ENCODE measurements around the gene DUSP22.

The DUSP22 gene

DNA sequence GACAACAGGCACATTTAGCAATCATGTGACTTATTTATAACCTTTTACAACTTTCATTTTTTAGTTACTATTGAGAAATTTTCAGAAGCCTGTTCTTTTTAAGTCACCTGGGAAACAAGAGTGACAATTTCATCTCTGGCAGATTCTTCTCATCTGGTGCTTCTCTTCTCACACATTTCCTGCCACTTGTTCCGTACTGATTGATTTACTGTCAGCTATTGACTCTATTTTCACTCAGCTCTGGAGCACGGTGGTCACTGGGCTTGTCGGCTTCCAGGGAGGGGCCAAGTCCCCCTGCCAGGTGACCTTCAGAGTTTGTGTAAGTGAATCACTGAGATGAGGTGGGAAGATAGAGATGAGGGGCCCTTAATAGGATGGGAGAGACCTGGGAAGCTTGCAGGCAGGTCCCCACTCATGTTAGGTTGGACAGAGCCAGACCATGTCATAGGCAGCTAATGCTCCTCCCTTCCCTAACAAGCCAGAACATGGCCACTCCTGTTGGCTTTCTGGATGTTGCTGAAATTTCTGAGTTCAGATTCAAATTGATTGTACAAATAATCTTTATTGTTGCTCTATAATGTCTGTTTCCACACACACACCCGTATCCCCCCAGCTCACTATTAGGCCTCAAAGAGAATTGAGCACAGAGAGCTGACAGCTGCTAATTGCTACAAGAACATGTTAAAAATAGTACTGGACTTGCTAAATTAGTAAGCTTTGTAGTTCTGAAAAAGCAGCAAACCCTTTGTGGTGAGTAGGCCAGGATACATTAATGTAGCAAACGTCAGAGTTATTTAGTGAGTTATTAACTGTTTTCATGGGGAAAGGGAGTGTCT lies 13.3 kb downstream of the DUSP22 start:
- H3K9ac ChIP-seq (ENCODE audit: low read depth, low read length), result no peak overlapping the region
- peaks cover 3% of the 10 kb centered on the region; the same call in 1 of the 2 replicates for H3K4me1 ChIP-seq (ENCODE audit: control insufficient read depth, insufficient read depth, low read length)
- H3K27me3 ChIP-seq (ENCODE audit: control insufficient read depth, insufficient read depth, low read length), result no peaks in the 10 kb centered on the region
- no peak overlapping the region for H3K27ac ChIP-seq (ENCODE audit: low read depth, low read length)
- H3K9me3 ChIP-seq (ENCODE audit: control insufficient read depth, insufficient read depth, low read length), result peaks cover 89% of the 10 kb centered on the region
- no peak overlapping the region for H3K4me3 ChIP-seq (ENCODE audit: low read depth, low read length)
- H3K36me3 ChIP-seq (ENCODE audit: control insufficient read depth, insufficient read depth, low read length), result no peaks in the 10 kb centered on the region; the same call in 1 of the 2 replicates

DNA sequence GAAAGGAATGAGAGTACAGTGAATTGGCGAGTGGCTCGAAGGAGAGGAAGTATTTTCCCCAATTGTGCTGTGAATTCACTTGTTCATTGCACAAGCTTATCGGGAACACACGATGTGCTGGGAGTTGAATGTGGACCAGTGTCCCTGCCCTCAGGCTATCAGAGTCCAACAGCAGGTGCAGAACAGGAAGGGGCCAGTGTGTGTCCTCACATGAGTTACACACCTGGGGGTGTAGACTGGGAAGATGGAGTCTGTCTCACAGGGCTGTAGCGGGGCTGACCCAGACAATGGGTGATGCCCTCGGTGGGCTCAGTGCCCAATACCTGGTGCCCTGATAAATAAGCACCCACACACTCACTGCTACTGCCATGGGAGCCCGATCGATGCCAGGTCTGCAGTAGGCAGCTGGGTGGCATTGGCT lies 14.4 kb downstream of the DUSP22 start:
- H3K36me3 ChIP-seq (ENCODE audit: control insufficient read depth, insufficient read depth, low read length), result no peaks in the 10 kb centered on the region; the same call in 1 of the 2 replicates
- no peak overlapping the region for H3K4me3 ChIP-seq (ENCODE audit: low read depth, low read length)
- no peak overlapping the region for H3K9ac ChIP-seq (ENCODE audit: low read depth, low read length)
- H3K9me3 ChIP-seq (ENCODE audit: control insufficient read depth, insufficient read depth, low read length), result peaks cover 85% of the 10 kb centered on the region
- H3K27ac ChIP-seq (ENCODE audit: low read depth, low read length), result no peak overlapping the region
- H3K4me1 ChIP-seq (ENCODE audit: control insufficient read depth, insufficient read depth, low read length), result peaks cover 3% of the 10 kb centered on the region; the same call in 1 of the 2 replicates
- no peaks in the 10 kb centered on the region for H3K27me3 ChIP-seq (ENCODE audit: control insufficient read depth, insufficient read depth, low read length)

DNA sequence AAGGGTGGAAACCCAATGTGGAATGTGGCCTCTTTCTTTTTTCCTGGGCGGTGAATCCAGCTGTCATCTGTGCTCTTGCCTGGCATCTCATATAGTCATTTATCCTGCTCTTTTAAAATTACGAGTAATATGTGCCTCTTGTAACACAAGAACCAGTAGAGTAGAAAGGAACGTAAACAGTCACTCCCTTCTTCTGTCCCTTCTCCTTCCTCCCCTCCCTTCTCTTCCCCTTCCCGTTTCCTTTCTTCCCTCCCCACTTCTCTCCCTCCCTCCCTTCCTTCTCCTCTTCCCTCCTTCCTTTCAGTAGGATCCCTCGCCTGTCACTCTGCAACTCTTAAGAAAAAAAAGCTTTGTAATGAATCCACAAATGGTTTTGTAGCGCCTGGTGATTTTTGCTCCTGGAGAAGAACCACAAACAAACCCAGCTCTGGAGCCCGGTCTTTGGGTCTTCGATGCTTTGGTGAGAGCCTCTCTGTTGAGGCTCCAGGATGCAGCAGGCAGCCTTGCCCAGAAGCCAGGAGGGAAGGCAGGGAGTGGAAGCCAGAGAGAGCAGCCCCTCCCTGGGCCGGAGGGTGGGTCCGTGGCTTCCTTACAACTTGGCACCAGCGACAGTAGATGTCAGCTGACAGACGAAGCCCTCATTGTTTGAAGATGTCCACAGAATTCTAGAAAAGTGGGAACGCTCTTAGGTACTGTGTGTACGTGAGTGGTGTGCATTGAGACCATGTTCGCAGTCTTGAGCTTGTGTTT lies 15.0 kb downstream of the DUSP22 start:
- no peaks in the 10 kb centered on the region for H3K27me3 ChIP-seq (ENCODE audit: control insufficient read depth, insufficient read depth, low read length)
- H3K9me3 ChIP-seq (ENCODE audit: control insufficient read depth, insufficient read depth, low read length), result peaks cover 86% of the 10 kb centered on the region
- H3K4me1 ChIP-seq (ENCODE audit: control insufficient read depth, insufficient read depth, low read length), result peaks cover 6% of the 10 kb centered on the region; the same call in 1 of the 2 replicates
- no peak overlapping the region for H3K9ac ChIP-seq (ENCODE audit: low read depth, low read length)
- no peaks in the 10 kb centered on the region; the same call in 1 of the 2 replicates for H3K36me3 ChIP-seq (ENCODE audit: control insufficient read depth, insufficient read depth, low read length)
- H3K4me3 ChIP-seq (ENCODE audit: low read depth, low read length), result no peak overlapping the region
- H3K27ac ChIP-seq (ENCODE audit: low read depth, low read length), result no peak overlapping the region

DNA sequence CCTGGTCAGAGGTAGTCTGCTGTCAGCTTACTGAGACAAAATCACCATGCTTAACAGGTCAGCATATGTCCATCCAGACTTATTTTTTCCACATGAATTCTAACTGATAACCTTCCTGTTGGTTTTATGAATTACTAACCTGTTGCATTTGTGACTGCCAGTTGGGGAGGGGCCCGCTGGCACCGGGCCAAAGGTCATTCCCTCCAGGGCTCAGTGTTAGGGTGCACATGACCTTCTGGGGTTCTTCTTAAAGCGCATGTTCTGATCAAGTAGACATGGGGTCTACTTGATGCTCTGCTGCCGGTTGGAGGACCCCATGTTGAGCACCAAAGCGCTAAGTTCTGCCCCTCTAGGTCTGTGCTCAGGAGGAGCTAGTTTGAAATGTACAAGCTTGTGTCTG lies 15.6 kb downstream of the DUSP22 start:
- H3K27ac ChIP-seq (ENCODE audit: low read depth, low read length), result no peak overlapping the region
- no peaks in the 10 kb centered on the region for H3K27me3 ChIP-seq (ENCODE audit: control insufficient read depth, insufficient read depth, low read length)
- no peaks in the 10 kb centered on the region; the same call in 1 of the 2 replicates for H3K36me3 ChIP-seq (ENCODE audit: control insufficient read depth, insufficient read depth, low read length)
- peaks cover 6% of the 10 kb centered on the region; the same call in 1 of the 2 replicates for H3K4me1 ChIP-seq (ENCODE audit: control insufficient read depth, insufficient read depth, low read length)
- peaks cover 82% of the 10 kb centered on the region for H3K9me3 ChIP-seq (ENCODE audit: control insufficient read depth, insufficient read depth, low read length)
- H3K9ac ChIP-seq (ENCODE audit: low read depth, low read length), result no peak overlapping the region
- H3K4me3 ChIP-seq (ENCODE audit: low read depth, low read length), result no peak overlapping the region

DNA sequence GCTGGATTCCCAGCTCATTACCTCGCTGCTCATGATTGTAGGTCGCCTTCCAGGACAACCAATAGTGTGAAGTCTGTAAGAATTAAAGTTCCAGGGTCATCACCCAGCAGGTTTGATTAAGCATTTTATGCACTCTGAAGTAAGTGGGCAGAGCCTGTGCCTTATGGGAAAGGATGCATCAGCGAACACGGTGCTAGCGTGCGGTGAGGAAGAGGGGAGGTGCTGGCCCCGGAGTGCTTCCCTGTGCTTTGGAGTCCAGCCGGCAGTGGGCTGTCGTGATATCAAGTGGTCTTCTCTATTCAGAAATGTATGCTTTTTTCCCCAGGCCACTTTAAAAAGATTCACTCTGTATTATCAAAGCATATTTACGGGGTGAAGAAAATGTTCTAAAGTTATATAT lies 16.0 kb downstream of the DUSP22 start:
- Histone ChIP-seq H3K4me3 (ENCODE audit: low read depth, low read length) (no peak overlapping the region), H3K9ac (ENCODE audit: low read depth, low read length) (no peak overlapping the region), H3K27ac (ENCODE audit: low read depth, low read length) (no peak overlapping the region), H3K4me1 (ENCODE audit: control insufficient read depth, insufficient read depth, low read length) (peaks cover 6% of the 10 kb centered on the region; the same call in 1 of the 2 replicates), H3K36me3 (ENCODE audit: control insufficient read depth, insufficient read depth, low read length) (no peaks in the 10 kb centered on the region; the same call in 1 of the 2 replicates), H3K27me3 (ENCODE audit: control insufficient read depth, insufficient read depth, low read length) (no peaks in the 10 kb centered on the region), H3K9me3 (ENCODE audit: control insufficient read depth, insufficient read depth, low read length) (peaks cover 81% of the 10 kb centered on the region)

DNA sequence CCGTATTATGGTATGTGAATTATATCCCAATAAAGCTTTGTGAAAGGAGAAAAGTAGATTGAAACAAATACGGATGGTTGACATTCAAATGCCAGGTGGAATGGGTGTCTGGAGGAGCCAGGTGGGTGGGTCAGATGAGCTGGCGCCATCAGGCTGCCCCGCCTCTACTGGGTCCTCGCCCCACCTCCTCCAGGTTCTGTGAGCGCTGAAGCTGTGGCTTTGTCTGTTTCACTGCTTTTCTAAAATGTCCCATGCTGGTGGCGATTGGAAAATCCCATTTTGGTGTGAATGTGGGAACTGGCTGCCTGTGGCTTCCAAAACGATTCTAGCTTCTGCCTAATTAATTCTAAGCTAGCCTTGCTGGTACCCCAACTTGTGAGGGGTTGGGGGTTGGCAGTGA lies 16.5 kb downstream of the DUSP22 start:
- Histone ChIP-seq H3K9me3 (ENCODE audit: control insufficient read depth, insufficient read depth, low read length) (peaks cover 81% of the 10 kb centered on the region), H3K36me3 (ENCODE audit: control insufficient read depth, insufficient read depth, low read length) (no peaks in the 10 kb centered on the region; the same call in 1 of the 2 replicates), H3K9ac (ENCODE audit: low read depth, low read length) (no peak overlapping the region), H3K27me3 (ENCODE audit: control insufficient read depth, insufficient read depth, low read length) (no peaks in the 10 kb centered on the region), H3K4me3 (ENCODE audit: low read depth, low read length) (no peak overlapping the region), H3K27ac (ENCODE audit: low read depth, low read length) (no peak overlapping the region), H3K4me1 (ENCODE audit: control insufficient read depth, insufficient read depth, low read length) (peaks cover 6% of the 10 kb centered on the region; the same call in 1 of the 2 replicates)

DNA sequence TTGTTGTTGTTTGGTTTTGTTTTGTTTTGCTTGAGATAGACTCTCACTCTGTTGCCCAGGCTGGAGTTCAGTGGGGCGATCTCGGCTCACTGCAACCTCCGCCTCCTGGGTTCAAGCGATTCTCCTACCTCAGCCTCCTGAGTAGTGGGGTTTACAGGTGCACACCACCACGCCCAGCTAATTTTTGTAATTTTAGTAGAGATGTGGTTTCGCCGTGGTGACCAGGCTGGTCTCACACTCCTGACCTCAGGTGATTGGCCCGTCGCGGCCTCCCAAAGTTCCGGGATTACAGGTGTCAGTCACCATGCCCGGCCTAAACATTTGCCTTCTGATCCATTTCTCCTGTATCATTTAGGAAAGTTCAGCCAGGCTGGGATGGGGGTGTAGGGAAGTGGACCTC lies 17.7 kb downstream of the DUSP22 start:
- no peaks in the 10 kb centered on the region for H3K27me3 ChIP-seq (ENCODE audit: control insufficient read depth, insufficient read depth, low read length)
- no peak overlapping the region for H3K27ac ChIP-seq (ENCODE audit: low read depth, low read length)
- H3K4me3 ChIP-seq (ENCODE audit: low read depth, low read length), result no peak overlapping the region
- H3K9me3 ChIP-seq (ENCODE audit: control insufficient read depth, insufficient read depth, low read length), result peaks cover 81% of the 10 kb centered on the region
- peaks cover 14% of the 10 kb centered on the region for H3K4me1 ChIP-seq (ENCODE audit: control insufficient read depth, insufficient read depth, low read length)
- H3K36me3 ChIP-seq (ENCODE audit: control insufficient read depth, insufficient read depth, low read length), result no peaks in the 10 kb centered on the region; the same call in 1 of the 2 replicates
- no peak overlapping the region for H3K9ac ChIP-seq (ENCODE audit: low read depth, low read length)

DNA sequence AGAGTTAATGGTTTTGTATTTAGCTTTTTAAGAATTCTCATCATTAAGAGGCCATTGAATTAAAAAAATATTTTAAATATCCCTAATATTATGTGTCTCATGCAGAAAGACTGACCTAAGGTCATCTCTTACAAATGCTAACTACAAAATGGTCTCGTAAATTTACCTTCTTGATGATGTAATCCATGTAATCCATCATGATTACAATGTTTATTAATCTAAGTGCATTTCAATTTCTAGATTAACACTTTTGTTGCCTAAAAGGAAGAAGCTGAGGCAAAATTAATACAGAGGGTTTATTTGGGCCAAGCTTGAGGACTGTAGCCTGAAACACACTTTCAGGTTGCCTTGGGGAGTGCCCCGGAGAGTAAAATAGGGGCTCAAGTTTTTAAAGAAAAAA lies 18.4 kb downstream of the DUSP22 start:
- no peaks in the 10 kb centered on the region for H3K36me3 ChIP-seq (ENCODE audit: control insufficient read depth, insufficient read depth, low read length)
- no peaks in the 10 kb centered on the region for H3K27me3 ChIP-seq (ENCODE audit: control insufficient read depth, insufficient read depth, low read length)
- H3K27ac ChIP-seq (ENCODE audit: low read depth, low read length), result no peak overlapping the region
- H3K9ac ChIP-seq (ENCODE audit: low read depth, low read length), result no peak overlapping the region
- peaks cover 81% of the 10 kb centered on the region for H3K9me3 ChIP-seq (ENCODE audit: control insufficient read depth, insufficient read depth, low read length)
- H3K4me3 ChIP-seq (ENCODE audit: low read depth, low read length), result no peak overlapping the region
- peaks cover 14% of the 10 kb centered on the region for H3K4me1 ChIP-seq (ENCODE audit: control insufficient read depth, insufficient read depth, low read length)

DNA sequence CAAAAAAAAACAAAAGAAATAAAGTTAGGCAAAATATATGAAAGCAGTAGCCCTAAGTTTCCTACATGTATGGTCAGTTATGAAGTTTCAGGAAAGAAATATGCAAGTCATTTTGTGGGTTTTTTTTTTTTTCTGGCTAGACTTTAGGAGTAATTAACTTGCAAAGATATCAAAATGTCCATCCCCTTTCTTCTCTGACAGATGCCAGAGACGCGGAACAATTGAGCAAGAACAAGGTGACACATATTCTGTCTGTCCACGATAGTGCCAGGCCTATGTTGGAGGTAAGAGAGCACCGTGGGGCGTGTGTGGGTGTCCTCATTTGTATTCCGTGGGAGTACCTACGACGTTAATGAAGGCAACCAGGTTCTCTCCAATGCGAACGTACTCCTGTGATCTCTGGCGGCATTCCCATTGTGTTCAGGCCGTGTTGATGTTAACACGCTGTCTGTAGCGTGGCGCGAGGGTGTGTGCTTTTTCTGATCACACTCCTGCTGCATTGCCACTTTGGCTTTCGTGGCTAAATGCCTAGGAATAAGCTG lies 19.5 kb downstream of the DUSP22 start:
- Histone ChIP-seq H3K9ac (ENCODE audit: low read depth, low read length) (no peak overlapping the region), H3K9me3 (ENCODE audit: control insufficient read depth, insufficient read depth, low read length) (peaks cover 81% of the 10 kb centered on the region), H3K4me3 (ENCODE audit: low read depth, low read length) (no peak overlapping the region), H3K36me3 (ENCODE audit: control insufficient read depth, insufficient read depth, low read length) (no peaks in the 10 kb centered on the region), H3K27me3 (ENCODE audit: control insufficient read depth, insufficient read depth, low read length) (no peaks in the 10 kb centered on the region), H3K4me1 (ENCODE audit: control insufficient read depth, insufficient read depth, low read length) (peaks cover 14% of the 10 kb centered on the region), H3K27ac (ENCODE audit: low read depth, low read length) (no peak overlapping the region)

DNA sequence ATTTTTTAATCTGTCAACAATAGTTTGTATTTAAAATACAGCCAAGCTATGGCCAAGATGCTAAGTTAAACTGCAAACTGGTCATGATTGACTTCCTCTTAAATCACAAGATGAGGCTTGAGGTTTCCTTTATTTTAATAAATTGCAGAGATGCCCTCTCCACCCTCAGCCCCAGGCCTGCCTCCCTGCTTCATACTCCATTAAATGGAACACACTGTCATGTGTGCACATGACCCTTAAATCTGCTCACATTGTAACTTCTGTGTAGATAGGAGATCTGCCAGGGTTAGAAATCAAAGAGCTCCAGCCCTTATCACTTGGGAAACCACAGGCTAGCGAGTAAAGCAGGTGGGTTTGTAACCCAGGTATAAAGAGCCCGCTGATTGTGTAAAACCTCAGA lies 20.8 kb downstream of the DUSP22 start:
- Histone ChIP-seq H3K9me3 (ENCODE audit: control insufficient read depth, insufficient read depth, low read length) (peaks cover 84% of the 10 kb centered on the region), H3K9ac (ENCODE audit: low read depth, low read length) (no peak overlapping the region), H3K27me3 (ENCODE audit: control insufficient read depth, insufficient read depth, low read length) (no peaks in the 10 kb centered on the region), H3K4me1 (ENCODE audit: control insufficient read depth, insufficient read depth, low read length) (peaks cover 14% of the 10 kb centered on the region), H3K36me3 (ENCODE audit: control insufficient read depth, insufficient read depth, low read length) (no peaks in the 10 kb centered on the region), H3K4me3 (ENCODE audit: low read depth, low read length) (no peak overlapping the region), H3K27ac (ENCODE audit: low read depth, low read length) (no peak overlapping the region)

All from HUES48 (cell line).